A549 treated with CpdA at 1 μM for 4 hours (cell line): ENCODE measurements around the gene ACTR5. TPM values are rescaled to one million over a fixed set of nuclear protein-coding genes. Genes with fewer than 3 reads are reported as not detected.

ENCODE experiments used
- total RNA-seq: library from RNA; stranded (reverse); fragments of 200-300 nt; extraction: Qiagen RNA extraction; gene quantifications from 5 replicates; pipeline ENCODE4 v1.2.3, GENCODE V29; 2022; ENCODE audit warnings: low read depth

Gene ACTR5
- total RNA-seq, result 9.1 to 10.7 TPM (median 10.4 TPM) in 5 replicates

GRCh38 chr20:38748097-38748860, at the start of gene ACTR5:
Gene ACTR5 (plus strand): TSS chr20:38748460. CDS start chr20:38748479, 19 bp downstream.

GRCh38 chr20:38723848-38724625, 24.2 kb upstream of the ACTR5 start, which contains the start of gene SLC32A1:
Gene SLC32A1 (plus strand): TSS chr20:38724486. CDS start chr20:38724725, 239 bp downstream.

GRCh38 chr20:38805502-38805957, 57.3 kb downstream of the ACTR5 start, which contains the start of gene PPP1R16B:
Gene PPP1R16B (plus strand): TSS chr20:38805697. CDS start chr20:38835926, 30,229 bp downstream.

Other genes starting within 250 kb of the ACTR5 start
- gene ADIG, start 167.3 kb upstream of the ACTR5 start, total RNA-seq, result not detected in 5 replicates
- gene ARHGAP40, start 146.7 kb upstream of the ACTR5 start, total RNA-seq, result not detected in 5 replicates
- gene SLC32A1, start 24.0 kb upstream of the ACTR5 start, total RNA-seq, result not detected in 5 replicates
- gene PPP1R16B, start 57.2 kb downstream of the ACTR5 start, total RNA-seq, result 0.09 to 0.14 TPM (median 0.13 TPM) in 5 replicates
- gene FAM83D, start 178.0 kb downstream of the ACTR5 start, total RNA-seq, result 61.6 to 78.3 TPM (median 75.0 TPM) in 5 replicates
- 7.0 to 9.0 TPM (median 8.4 TPM) in 5 replicates for gene DHX35, start 213.9 kb downstream of the ACTR5 start, total RNA-seq